Measurements from ENCODE around the gene A2ML1. TPM values are rescaled to one million over a fixed set of nuclear protein-coding genes. Genes with fewer than 3 reads are reported as not detected.
A peak's percentile ranks its signal among the peaks of the same experiment; 100 is the strongest.

The A2ML1 gene
- total and polyA plus RNA-seq, 2 of the 4 experiments (the other 2 are of a cell fraction), result not detected

GRCh38 chr12:8887285-8887715 is 64.9 kb downstream of the A2ML1 start:
- Histone ChIP-seq H3K79me1 (ENCODE audit: low read depth in 1 of 2, low read length in 2 of 2) (no peaks in the 10 kb centered on the region), H4K8ac (ENCODE audit: low read depth in 2 of 2, low read length in 2 of 2) (no peak overlapping the region), H2AK9ac (replicated peaks; ENCODE audit: low read depth, low read length, poor library complexity) (no peak overlapping the region), H2AK5ac (ENCODE audit: low read depth, low read length) (no peak overlapping the region), H3K14ac (replicated peaks; ENCODE audit: low read depth, low read length) (no peak overlapping the region), H3K27ac (ENCODE audit: insufficient read depth, low read length) (no peak overlapping the region), H2BK5ac (ENCODE audit: low read depth, low read length, poor library complexity, severe bottlenecking) (no peak overlapping the region), H3K27me3 (ENCODE audit: control insufficient read depth, insufficient read depth, low read length) (no peaks in the 10 kb centered on the region; the same call in 1 of the 2 replicates), H3K9me1 (ENCODE audit: insufficient read depth, low read length) (no peaks in the 10 kb centered on the region), H4K91ac (ENCODE audit: insufficient read depth, low read depth, low read length) (no peak overlapping the region), H4K5ac (ENCODE audit: low read depth, low read length) (no peak overlapping the region), H2BK20ac (ENCODE audit: low read depth, low read length) (no peak overlapping the region), H3K4ac (ENCODE audit: low read depth, low read length) (no peak overlapping the region), H3K36me3 (ENCODE audit: control insufficient read depth, insufficient read depth, low read length) (no peaks in the 10 kb centered on the region), H3K9ac (ENCODE audit: low read depth, low read length) (no peak overlapping the region), H4K20me1 (ENCODE audit: insufficient read depth, low read length) (no peaks in the 10 kb centered on the region), H3K18ac (ENCODE audit: low read depth, low read length) (no peak overlapping the region), H3K4me1 (ENCODE audit: control insufficient read depth, insufficient read depth, low read length) (no peaks in the 10 kb centered on the region), H2BK120ac (ENCODE audit: low read depth, low read length) (no peak overlapping the region), H2AFZ (replicated peaks; ENCODE audit: low read length, poor library complexity) (no peak overlapping the region), H3K4me3 (ENCODE audit: insufficient read depth, low read depth, low read length) (no peak overlapping the region), H3K56ac (ENCODE audit: extremely low read depth, insufficient read depth, low read length) (no peak overlapping the region), H3K4me2 (ENCODE audit: low read depth, low read length) (no peak overlapping the region), H3K9me3 (ENCODE audit: control insufficient read depth, insufficient read depth, low read length) (no peaks in the 10 kb centered on the region), H3K23ac (ENCODE audit: low read depth, low read length) (no peak overlapping the region), H2BK15ac (ENCODE audit: low read depth, low read length) (no peak overlapping the region)
- no TSS peak for BruUV-seq (replicated peaks)
- ATAC-seq (ENCODE audit: low read depth) (no peak), DNase-seq (peak; percentile 25)
- no CpG with 5 or more reads among the region's 4 CpGs for WGBS, 2 experiments (ENCODE audit: extremely low coverage in 2 of 2, insufficient read length in 1 of 2)
- in situ Hi-C loops (cut with MboI; ENCODE audit: low sequenced_read_pairs) (no loop called here), intact Hi-C loops (cut with micrococcal nuclease) (no loop called here), dilution Hi-C loops (cut with HindIII; ENCODE audit: low sequenced_read_pairs, unreplicated experiment) (no loop called here)
- ChIA-PET POLR2A (ENCODE audit: unreplicated experiment) (no interaction called here), CTCF (no interaction called here)
- no peak for TF ChIP-seq MAFK (IDR thresholded peaks at IDR 0.05; ENCODE audit: low read depth, low read length)
- TF ChIP-seq, protein P1, sequence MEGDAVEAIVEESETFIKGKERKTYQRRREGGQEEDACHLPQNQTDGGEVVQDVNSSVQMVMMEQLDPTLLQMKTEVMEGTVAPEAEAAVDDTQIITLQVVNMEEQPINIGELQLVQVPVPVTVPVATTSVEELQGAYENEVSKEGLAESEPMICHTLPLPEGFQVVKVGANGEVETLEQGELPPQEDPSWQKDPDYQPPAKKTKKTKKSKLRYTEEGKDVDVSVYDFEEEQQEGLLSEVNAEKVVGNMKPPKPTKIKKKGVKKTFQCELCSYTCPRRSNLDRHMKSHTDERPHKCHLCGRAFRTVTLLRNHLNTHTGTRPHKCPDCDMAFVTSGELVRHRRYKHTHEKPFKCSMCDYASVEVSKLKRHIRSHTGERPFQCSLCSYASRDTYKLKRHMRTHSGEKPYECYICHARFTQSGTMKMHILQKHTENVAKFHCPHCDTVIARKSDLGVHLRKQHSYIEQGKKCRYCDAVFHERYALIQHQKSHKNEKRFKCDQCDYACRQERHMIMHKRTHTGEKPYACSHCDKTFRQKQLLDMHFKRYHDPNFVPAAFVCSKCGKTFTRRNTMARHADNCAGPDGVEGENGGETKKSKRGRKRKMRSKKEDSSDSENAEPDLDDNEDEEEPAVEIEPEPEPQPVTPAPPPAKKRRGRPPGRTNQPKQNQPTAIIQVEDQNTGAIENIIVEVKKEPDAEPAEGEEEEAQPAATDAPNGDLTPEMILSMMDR (conservative IDR thresholded peaks at IDR 0.05; ENCODE audit: low read depth, low read length), result no peak
